IMR-90 (cell line): ENCODE data around the gene ADAM12. TPM values are rescaled to one million over a fixed set of nuclear protein-coding genes. Genes with fewer than 3 reads are reported as not detected.

ENCODE experiments used
- ATAC-seq: fragments of 200-7000 bp; cut with Tn5 transposase; 2 replicates; pipeline ENCODE4 v1.9.1; 2020; ENCODE audit warnings: low read depth, mild to moderate bottlenecking, moderate library complexity
- BruUV-seq: library from RNA; stranded (reverse); fragments of 400-500 nt; replicated peaks from 2 replicates; lab custom pipeline; 2021; lab: Mats Ljungman, UMichigan
- CTCF ChIA-PET: fragments of 300-600 bp; formaldehyde crosslinking; extraction: SDS; loops from one replicate; lab custom pipeline; 2021; ENCODE audit warnings: antibody characterized with exemption; lab: Yijun Ruan, JAX
- POLR2A ChIA-PET: fragments of 300-600 bp; sonication (Branson Sonifier 250); formaldehyde crosslinking; loops from one replicate; lab custom pipeline; 2022; ENCODE audit warnings: antibody characterized with exemption; ENCODE audit not compliant: unreplicated experiment; lab: Charles Lee
- DNase-seq: peaks from one replicate; pipeline ENCODE4 v3.0.0; 2013
- H2AFZ ChIP-seq: replicated peaks from 2 replicates; pipeline ENCODE3; 2013; ENCODE audit warnings: low read length, mild to moderate bottlenecking; ENCODE audit not compliant: poor library complexity
- H2AK5ac ChIP-seq: 2 replicates; pipeline ENCODE4 v1.6.1; 2013; ENCODE audit warnings: low read depth, low read length, inconsistent platforms
- H2AK9ac ChIP-seq: replicated peaks from 2 replicates; pipeline ENCODE3; 2013; ENCODE audit warnings: mild to moderate bottlenecking, low read depth, low read length, moderate library complexity; ENCODE audit not compliant: poor library complexity
- H2BK120ac ChIP-seq: 2 replicates; pipeline ENCODE4 v1.6.1; 2013; ENCODE audit warnings: low read depth, low read length, inconsistent platforms
- H2BK15ac ChIP-seq: 3 replicates; pipeline ENCODE4 v1.6.1; 2013; ENCODE audit warnings: low read depth, low read length, inconsistent platforms
- H2BK20ac ChIP-seq: 2 replicates; pipeline ENCODE4 v1.6.1; 2013; ENCODE audit warnings: low read depth, mild to moderate bottlenecking, inconsistent platforms, low read length, moderate library complexity
- H2BK5ac ChIP-seq: 2 replicates; pipeline ENCODE4 v1.6.1; 2013; ENCODE audit warnings: mild to moderate bottlenecking, low read depth, low read length, inconsistent platforms; ENCODE audit not compliant: poor library complexity, severe bottlenecking
- H3K14ac ChIP-seq: replicated peaks from 2 replicates; pipeline ENCODE4 v1.6.1; 2013; ENCODE audit warnings: low read depth, low read length, inconsistent platforms
- H3K18ac ChIP-seq: 2 replicates; pipeline ENCODE4 v1.6.1; 2013; ENCODE audit warnings: low read depth, low read length, control low read depth
- H3K23ac ChIP-seq: 2 replicates; pipeline ENCODE4 v1.6.1; 2013; ENCODE audit warnings: low read depth, low read length, inconsistent platforms
- H3K27ac ChIP-seq: 2 replicates; pipeline ENCODE4 v1.5.1; 2013; ENCODE audit warnings: mild to moderate bottlenecking, control low read depth, low read length; ENCODE audit not compliant: insufficient read depth
- H3K27me3 ChIP-seq: 2 replicates; pipeline ENCODE4 v1.6.1; 2013; ENCODE audit warnings: low read length; ENCODE audit not compliant: control insufficient read depth, insufficient read depth
- H3K36me3 ChIP-seq: 2 replicates; pipeline ENCODE4 v1.6.1; 2013; ENCODE audit warnings: low read length, mixed read lengths; ENCODE audit not compliant: control insufficient read depth, insufficient read depth
- H3K4ac ChIP-seq: 2 replicates; pipeline ENCODE4 v1.6.1; 2013; ENCODE audit warnings: low read depth, low read length, inconsistent platforms
- H3K4me1 ChIP-seq: 2 replicates; pipeline ENCODE4 v1.6.1; 2013; ENCODE audit warnings: low read length, mixed read lengths; ENCODE audit not compliant: control insufficient read depth, insufficient read depth
- H3K4me2 ChIP-seq: 2 replicates; pipeline ENCODE4 v1.6.1; 2013; ENCODE audit warnings: low read depth, mild to moderate bottlenecking, control low read depth, low read length, moderate library complexity
- H3K4me3 ChIP-seq: 2 replicates; pipeline ENCODE4 v1.5.1; 2013; ENCODE audit warnings: low read depth, mild to moderate bottlenecking, control low read depth, low read length, moderate library complexity; ENCODE audit not compliant: insufficient read depth
- H3K56ac ChIP-seq: 2 replicates; pipeline ENCODE4 v1.6.1; 2013; ENCODE audit warnings: low read length, inconsistent platforms; ENCODE audit not compliant: insufficient read depth; ENCODE audit errors: extremely low read depth
- H3K79me1 ChIP-seq, 2 experiments: 2 replicates each; pipeline ENCODE4 v1.6.1; 2013; ENCODE audit warnings: low read length in 2 of 2, inconsistent platforms in 1 of 2, low read depth in 1 of 2
- H3K9ac ChIP-seq: 2 replicates; pipeline ENCODE4 v1.6.1; 2013; ENCODE audit warnings: low read depth, low read length, control low read depth
- H3K9me1 ChIP-seq: 2 replicates; pipeline ENCODE4 v1.6.1; 2013; ENCODE audit warnings: low read length, inconsistent platforms; ENCODE audit not compliant: insufficient read depth
- H3K9me3 ChIP-seq: 2 replicates; pipeline ENCODE4 v1.6.1; 2013; ENCODE audit warnings: low read length; ENCODE audit not compliant: control insufficient read depth, insufficient read depth
- H4K20me1 ChIP-seq: 2 replicates; pipeline ENCODE4 v1.6.1; 2013; ENCODE audit warnings: low read length, inconsistent platforms; ENCODE audit not compliant: insufficient read depth
- H4K5ac ChIP-seq: 2 replicates; pipeline ENCODE4 v1.6.1; 2013; ENCODE audit warnings: mild to moderate bottlenecking, low read depth, low read length, control low read depth
- H4K8ac ChIP-seq, 2 experiments: 2 replicates each; pipeline ENCODE4 v1.6.1; 2013; ENCODE audit warnings: low read depth in 2 of 2, low read length in 2 of 2, control low read depth in 1 of 2, inconsistent platforms in 1 of 2
- H4K91ac ChIP-seq: 2 replicates; pipeline ENCODE4 v1.6.1; 2013; ENCODE audit warnings: low read depth, low read length, inconsistent platforms; ENCODE audit not compliant: insufficient read depth
- CEBPB ChIP-seq: IDR thresholded peaks from 2 replicates; pipeline ENCODE4 v1.6.1; 2012; ENCODE audit warnings: low read depth, low read length, improper control_type of control experiment
- CHD1 ChIP-seq: IDR thresholded peaks from 2 replicates; pipeline ENCODE4 v1.6.1; 2012; ENCODE audit warnings: low read depth, low read length, improper control_type of control experiment
- ELK1 ChIP-seq: fragments of 150-350 bp; IDR thresholded peaks from 2 replicates; pipeline ENCODE4 v1.6.1; 2016; ENCODE audit warnings: low read depth, mild to moderate bottlenecking, low read length, moderate library complexity, borderline replicate concordance
- MAFK ChIP-seq: IDR thresholded peaks from 2 replicates; pipeline ENCODE4 v1.6.1; 2012; ENCODE audit warnings: low read depth, low read length, improper control_type of control experiment
- NFE2L2 ChIP-seq: fragments of 150-350 bp; IDR thresholded peaks from 2 replicates; pipeline ENCODE4 v1.6.1; 2016; ENCODE audit warnings: low read depth, mild to moderate bottlenecking, low read length
- POLR2A ChIP-seq: IDR thresholded peaks from 2 replicates; pipeline ENCODE4 v1.6.1; 2012; ENCODE audit warnings: mild to moderate bottlenecking, low read depth, low read length
- RAD21 ChIP-seq: IDR thresholded peaks from 2 replicates; pipeline ENCODE4 v1.6.1; 2012; ENCODE audit warnings: low read length, improper control_type of control experiment
- RCOR1 ChIP-seq: IDR thresholded peaks from 2 replicates; pipeline ENCODE4 v1.6.1; 2012; ENCODE audit warnings: mild to moderate bottlenecking, low read length, improper control_type of control experiment; ENCODE audit not compliant: insufficient replicate concordance
- RFX5 ChIP-seq: IDR thresholded peaks from 2 replicates; pipeline ENCODE4 v1.8.0; 2012; ENCODE audit warnings: low read depth, mild to moderate bottlenecking, low read length, moderate library complexity
- SMC3 ChIP-seq: fragments of 150-350 bp; IDR thresholded peaks from 2 replicates; pipeline ENCODE4 v1.6.1; 2016; ENCODE audit warnings: low read depth, mild to moderate bottlenecking, antibody characterized with exemption, low read length, moderate library complexity
- WGBS, 2 experiments: methylation state at CpG; one replicate each; pipeline versions ENCODE4 v1.1.5 to v1.1.7; 2013; ENCODE audit warnings: missing lambda C conversion rate in 2 of 2; ENCODE audit not compliant: insufficient read length in 1 of 2; ENCODE audit errors: extremely low coverage in 2 of 2; 5-methylcytosine and 5-hydroxymethylcytosine counted together
- dilution Hi-C: fragments of 300-500 bp; cut with HindIII; formaldehyde crosslinking; loops from one replicate; pipeline ENCODE4 v1.14.3; 2018; ENCODE audit warnings: low sequenced_read_pairs; ENCODE audit not compliant: unreplicated experiment
- in situ Hi-C: fragments of 300-500 bp; cut with MboI; formaldehyde crosslinking; loops from 3 replicates; pipeline ENCODE4 v1.14.3; 2019; ENCODE audit warnings: low sequenced_read_pairs, inconsistent platforms, mixed read lengths
- intact Hi-C: fragments of 100-400 bp; cut with micrococcal nuclease; formaldehyde crosslinking; loops from 2 replicates; pipeline ENCODE4 v1.10.0; 2022
- polyA plus RNA-seq, 3 experiments: library from polyadenylated mRNA; depleted of rRNA; stranded (reverse); fragments of >200 nt; gene quantifications; 2 replicates each; pipeline ENCODE4 v1.2.3, GENCODE V29; 2012; ENCODE audit warnings: low replicate concordance in 1 of 3
- total RNA-seq: library from RNA; depleted of rRNA; stranded (reverse); fragments of >200 nt; gene quantifications from 2 replicates; pipeline ENCODE4 v1.2.3, GENCODE V29; 2012
- TF ChIP-seq, protein P1 (sequence below): conservative IDR thresholded peaks from 2 replicates; pipeline ENCODE4 v1.5.1; 2012; ENCODE audit warnings: mild to moderate bottlenecking, low read depth, low read length, improper control_type of control experiment

ADAM12 gene
- total and polyA plus RNA-seq, 2 of the 4 experiments (the other 2 are of a cell fraction), result 9.6 to 10.2 TPM

- no peak for ATAC-seq
- H3K18ac ChIP-seq, result no peak overlapping the region
- POLR2A ChIA-PET, result no interaction called here
These were observed 302.5 kb downstream of the ADAM12 start for GRCh38 chr10:126085806-126086205.

More at GRCh38 chr10:126085806-126086205, 302.5 kb downstream of the ADAM12 start:
- Histone ChIP-seq H2BK120ac (no peak overlapping the region), H3K23ac (no peak overlapping the region), H3K14ac (no peak overlapping the region), H3K27me3 (no peaks in the 10 kb centered on the region), H2AK9ac (no peak overlapping the region), H3K27ac (no peak overlapping the region), H3K4me1 (peaks cover 3% of the 10 kb centered on the region), H2BK20ac (no peak overlapping the region), H3K9ac (no peak overlapping the region), H2BK5ac (no peak overlapping the region), H3K79me1 (no peaks in the 10 kb centered on the region), H3K9me3 (no peaks in the 10 kb centered on the region), H4K8ac (no peak overlapping the region), H3K4me2 (no peak overlapping the region), H3K9me1 (no peaks in the 10 kb centered on the region; the same call in 1 of the 2 replicates), H3K36me3 (no peaks in the 10 kb centered on the region), H2BK15ac (no peak overlapping the region), H2AK5ac (no peak overlapping the region), H4K20me1 (no peaks in the 10 kb centered on the region), H4K91ac (no peak overlapping the region), H4K5ac (no peak overlapping the region), H3K4me3 (no peak overlapping the region), H3K56ac (no peak overlapping the region), H3K4ac (no peak overlapping the region), H2AFZ (no peak overlapping the region)
- no CpG with 5 or more reads among the region's 1 CpG for WGBS, 2 experiments
- intact Hi-C loops (no loop called here), in situ Hi-C loops (no loop called here), dilution Hi-C loops (no loop called here)
- TF ChIP-seq CHD1 (no peak), SMC3 (no peak), POLR2A (no peak), MAFK (no peak), ELK1 (no peak), CEBPB (no peak), RCOR1 (no peak), RAD21 (no peak), NFE2L2 (no peak), RFX5 (no peak)
- TF ChIP-seq, protein P1, sequence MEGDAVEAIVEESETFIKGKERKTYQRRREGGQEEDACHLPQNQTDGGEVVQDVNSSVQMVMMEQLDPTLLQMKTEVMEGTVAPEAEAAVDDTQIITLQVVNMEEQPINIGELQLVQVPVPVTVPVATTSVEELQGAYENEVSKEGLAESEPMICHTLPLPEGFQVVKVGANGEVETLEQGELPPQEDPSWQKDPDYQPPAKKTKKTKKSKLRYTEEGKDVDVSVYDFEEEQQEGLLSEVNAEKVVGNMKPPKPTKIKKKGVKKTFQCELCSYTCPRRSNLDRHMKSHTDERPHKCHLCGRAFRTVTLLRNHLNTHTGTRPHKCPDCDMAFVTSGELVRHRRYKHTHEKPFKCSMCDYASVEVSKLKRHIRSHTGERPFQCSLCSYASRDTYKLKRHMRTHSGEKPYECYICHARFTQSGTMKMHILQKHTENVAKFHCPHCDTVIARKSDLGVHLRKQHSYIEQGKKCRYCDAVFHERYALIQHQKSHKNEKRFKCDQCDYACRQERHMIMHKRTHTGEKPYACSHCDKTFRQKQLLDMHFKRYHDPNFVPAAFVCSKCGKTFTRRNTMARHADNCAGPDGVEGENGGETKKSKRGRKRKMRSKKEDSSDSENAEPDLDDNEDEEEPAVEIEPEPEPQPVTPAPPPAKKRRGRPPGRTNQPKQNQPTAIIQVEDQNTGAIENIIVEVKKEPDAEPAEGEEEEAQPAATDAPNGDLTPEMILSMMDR, result no peak
- CTCF ChIA-PET, result no interaction called here
- no peak for DNase-seq
- no TSS peak for BruUV-seq
